ENCODE data around the gene PLXNA3.

DNA sequence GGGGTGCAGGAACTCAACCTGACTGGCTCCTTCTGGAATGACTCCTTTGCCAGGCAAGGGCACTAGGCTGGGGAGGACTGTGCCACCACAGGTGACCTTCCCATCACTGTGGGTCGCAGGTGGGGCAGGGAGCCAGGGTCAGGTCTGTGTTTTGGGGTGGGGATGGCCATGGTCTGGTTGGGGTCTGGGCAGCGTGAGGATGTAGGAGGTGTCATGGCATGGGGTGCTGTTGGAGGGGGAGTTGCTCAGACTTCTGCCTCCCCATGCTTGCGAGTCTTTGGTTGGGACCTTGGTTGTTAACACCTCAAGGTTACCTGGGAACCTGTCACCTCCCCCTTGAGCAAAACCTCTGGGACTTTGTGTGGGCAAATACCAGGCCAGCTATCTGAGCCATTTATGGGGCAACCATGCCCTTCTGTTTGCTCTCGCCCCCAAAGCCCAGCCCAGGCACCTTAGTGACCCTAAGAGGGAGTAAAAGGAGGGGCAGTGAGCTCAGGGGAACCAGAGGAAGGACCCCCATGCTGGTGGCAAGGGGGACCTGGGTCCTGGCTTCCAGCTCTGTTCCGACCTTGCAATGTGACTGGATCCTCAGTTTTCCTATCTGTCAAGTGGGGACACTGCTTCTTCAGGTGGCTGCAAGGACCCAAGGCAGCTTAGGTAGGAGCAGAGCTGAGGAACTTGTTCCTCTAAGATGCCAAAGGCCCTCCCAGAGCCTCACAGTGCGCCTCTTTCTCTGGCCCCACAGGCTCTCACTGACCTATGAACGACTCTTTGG lies 23.5 kb upstream of the PLXNA3 start:
- TF ChIP-seq, protein P1, sequence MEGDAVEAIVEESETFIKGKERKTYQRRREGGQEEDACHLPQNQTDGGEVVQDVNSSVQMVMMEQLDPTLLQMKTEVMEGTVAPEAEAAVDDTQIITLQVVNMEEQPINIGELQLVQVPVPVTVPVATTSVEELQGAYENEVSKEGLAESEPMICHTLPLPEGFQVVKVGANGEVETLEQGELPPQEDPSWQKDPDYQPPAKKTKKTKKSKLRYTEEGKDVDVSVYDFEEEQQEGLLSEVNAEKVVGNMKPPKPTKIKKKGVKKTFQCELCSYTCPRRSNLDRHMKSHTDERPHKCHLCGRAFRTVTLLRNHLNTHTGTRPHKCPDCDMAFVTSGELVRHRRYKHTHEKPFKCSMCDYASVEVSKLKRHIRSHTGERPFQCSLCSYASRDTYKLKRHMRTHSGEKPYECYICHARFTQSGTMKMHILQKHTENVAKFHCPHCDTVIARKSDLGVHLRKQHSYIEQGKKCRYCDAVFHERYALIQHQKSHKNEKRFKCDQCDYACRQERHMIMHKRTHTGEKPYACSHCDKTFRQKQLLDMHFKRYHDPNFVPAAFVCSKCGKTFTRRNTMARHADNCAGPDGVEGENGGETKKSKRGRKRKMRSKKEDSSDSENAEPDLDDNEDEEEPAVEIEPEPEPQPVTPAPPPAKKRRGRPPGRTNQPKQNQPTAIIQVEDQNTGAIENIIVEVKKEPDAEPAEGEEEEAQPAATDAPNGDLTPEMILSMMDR (IDR thresholded peaks at IDR 0.05) = no peak
- TF ChIP-seq POLR2AphosphoS5 (IDR thresholded peaks at IDR 0.05) = no peak
- TF ChIP-seq POLR2A (IDR thresholded peaks at IDR 0.05) = no peak
- no peak for TF ChIP-seq EP300 (IDR thresholded peaks at IDR 0.05)
